A204.1 (cell line): ENCODE results near the gene ASAH2.
A peak's percentile ranks its signal among the peaks of the same experiment; 100 is the strongest.
"Not testable (repeated sequence)": the region's sequence is repeated elsewhere in the genome, so short reads cannot be mapped to it uniquely, and the experiment has no call there.

Experiments used
- FAIRE-seq: peaks from 2 replicates; lab custom pipeline; 2012; peaks lifted over from hg19 to GRCh38; lab: Jason Lieb, UNC

The ASAH2 gene

DNA sequence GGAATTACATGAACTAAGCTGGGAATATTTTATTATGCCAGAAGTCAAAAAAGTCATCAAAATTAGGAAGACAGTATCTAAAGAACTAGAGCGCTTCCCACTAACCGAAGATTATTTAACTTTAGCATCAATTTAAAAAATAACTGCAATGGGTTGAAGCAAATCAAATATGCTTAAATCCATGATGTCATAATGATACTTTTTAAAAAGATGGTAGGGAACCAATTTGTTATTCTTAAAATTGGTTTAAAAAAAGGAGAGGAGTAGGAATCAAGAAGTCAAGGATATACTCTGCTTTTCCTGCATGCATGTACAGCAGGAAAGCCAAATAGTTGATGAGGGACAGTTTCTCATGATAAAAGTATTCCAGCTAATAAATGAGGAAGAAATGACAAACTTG is 3.2 kb upstream of the ASAH2 start:
- no peak for FAIRE-seq

DNA sequence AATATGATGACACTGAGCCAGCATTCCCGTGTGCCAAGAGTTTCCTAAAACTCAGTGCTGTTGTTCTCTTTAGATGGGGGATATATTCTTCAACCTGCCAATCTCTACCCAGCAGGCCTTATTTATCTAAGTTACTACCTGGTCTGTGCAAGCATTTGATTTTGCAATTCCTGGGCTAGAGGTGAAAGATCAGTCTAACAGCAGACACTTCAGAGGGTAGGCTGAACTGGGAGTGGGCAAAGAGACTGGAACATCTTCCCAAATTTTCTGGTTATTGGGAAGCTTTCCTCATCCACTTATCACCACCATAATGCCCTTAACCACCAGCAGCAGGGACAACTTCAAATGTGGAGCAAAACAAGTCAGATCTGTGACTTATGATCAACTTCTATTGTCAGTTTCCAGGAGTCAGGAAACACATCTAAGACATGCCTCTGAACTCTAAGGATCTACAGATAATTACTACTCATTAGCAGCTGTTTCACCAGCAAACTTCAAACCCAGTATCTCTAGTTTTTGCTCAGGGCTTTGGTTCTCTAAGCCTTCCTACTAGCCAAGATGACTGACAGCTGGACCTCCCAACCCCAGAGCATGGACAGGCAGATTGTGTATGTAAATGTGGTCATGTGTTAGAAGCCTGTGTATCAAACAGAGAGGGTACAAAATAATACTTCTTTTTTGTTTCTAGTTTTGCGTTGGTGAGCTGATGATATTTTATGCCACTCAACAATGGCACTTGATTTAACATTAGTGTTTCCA is 1.0 kb downstream of the ASAH2 start:
- no peak for FAIRE-seq

DNA sequence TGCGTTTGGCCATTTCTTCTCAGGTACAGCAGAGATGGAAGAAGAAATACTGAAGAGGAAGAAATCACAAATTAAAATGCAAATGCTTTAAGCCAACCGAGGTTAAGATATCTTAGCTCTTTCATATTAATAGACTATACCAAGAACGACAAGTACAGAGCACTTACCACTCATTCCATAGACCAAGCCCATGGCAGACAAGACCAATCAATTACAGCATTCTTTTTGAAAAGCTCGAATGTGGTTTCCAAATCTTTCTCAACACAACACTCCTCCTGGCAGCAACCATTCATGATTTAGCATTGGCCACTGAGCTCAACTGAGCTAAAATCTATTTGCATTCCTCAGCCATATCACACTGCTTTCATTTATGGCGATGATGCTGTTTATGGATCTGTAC is 2.7 kb downstream of the ASAH2 start:
- no peak for FAIRE-seq

DNA sequence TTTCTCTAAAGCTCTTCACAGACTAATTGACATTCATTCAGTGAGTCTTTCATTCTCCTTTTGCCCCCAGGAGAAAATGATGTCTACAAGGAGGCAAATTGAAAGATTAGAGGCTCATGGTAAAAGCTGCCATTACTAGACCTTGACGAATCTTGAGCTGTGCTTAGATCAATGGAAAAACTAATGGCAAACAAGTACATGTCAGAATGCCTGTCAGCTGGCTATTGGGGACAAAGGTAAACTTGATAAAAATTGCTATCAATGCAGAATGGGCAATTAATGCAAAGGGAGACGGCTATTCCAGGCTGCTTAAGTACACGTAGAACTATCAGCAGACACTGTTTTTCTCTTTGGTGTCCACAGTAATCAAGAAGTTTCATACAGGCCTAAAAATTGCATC is 3.3 kb downstream of the ASAH2 start:
- FAIRE-seq: no peak

DNA sequence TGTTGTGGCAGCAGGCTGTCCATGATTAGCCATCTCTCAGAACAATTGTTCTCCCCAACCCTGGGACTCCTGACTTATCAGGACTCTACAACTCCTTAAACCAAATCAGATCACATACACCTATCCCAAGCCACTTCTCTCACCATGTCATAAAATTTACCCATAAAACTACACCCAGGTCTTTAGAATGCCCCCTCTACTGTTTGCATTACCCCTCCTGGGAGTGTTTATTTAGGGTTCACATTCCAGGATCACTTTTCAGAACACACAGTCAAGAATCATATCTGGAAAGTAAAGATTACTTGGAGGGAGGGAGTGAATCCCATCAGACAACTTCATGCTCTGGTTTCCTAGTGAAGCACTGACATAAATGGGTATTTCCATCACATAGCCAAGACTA is 7.1 kb downstream of the ASAH2 start:
- no peak for FAIRE-seq

DNA sequence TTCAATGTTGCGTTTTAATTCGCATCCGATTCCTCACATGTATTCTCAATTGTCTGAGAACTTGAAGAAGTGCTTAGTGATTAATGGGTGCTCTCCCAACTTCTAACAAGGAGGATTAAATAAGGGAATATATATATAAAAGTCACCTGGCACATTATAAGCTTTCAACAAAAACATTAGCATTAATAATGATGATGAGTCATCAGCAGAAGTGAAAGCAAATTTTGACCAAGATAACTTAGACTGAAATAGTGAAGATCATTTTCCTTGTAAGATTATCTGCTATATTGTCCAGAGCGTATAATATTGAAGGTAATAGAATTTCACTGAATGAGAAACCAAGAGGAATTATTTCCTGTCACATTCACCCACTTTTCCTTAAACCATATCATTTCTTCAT is 8.5 kb downstream of the ASAH2 start:
- FAIRE-seq: no peak

DNA sequence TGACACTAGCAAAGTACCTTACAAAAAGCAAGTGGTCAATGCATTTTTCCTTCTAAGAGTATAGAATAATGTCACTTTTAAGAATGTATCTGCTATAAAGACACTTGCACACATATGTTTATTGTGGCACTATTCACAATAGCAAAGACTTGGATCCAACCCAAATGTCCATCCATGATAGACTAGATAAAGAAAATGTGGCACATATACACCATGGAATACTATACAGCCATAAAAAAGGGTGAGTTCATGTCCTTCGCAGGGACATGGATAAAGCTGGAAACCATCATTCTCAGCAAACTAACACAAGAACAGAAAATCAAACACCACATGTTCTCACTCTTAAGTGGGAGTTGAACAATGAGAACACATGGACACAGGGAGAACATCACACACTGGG is 9.8 kb downstream of the ASAH2 start:
- FAIRE-seq: not testable (repeated sequence)

DNA sequence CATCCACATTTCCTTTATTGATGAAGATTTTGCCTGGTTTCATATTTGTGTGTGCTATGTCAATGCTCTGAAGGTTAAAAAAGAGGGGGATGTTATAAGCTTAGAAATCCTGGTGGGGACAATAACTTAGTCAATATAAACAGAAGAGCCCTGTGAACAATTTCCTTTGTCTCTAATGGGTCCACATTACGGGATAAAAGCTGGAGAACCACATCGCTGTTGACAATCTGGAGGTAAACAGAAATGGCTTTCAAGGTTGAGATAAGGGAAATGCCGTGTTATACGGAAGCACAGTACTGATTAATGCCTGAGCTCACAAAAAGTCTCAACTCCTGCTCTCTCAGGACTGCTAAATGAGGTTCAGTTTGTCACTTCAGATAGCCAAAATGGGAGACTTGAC is 16.8 kb downstream of the ASAH2 start:
- no peak for FAIRE-seq

DNA sequence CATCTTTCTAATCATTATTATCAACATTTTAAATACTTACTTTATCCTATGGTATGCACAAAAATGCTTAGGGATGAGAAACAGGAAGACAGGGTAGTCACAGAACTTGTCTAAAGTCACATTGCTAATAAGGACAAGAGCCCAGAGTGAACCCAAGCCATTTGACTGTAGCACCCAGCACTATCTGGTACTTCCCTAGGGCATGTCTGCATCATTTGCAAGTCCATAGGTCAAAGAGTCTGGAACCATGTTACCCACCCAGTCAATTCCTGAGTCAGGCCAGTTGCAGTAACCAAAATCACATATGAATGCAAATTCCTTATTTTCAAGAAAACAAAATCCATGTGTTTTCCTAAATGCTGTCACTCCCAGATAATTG is 19.1 kb downstream of the ASAH2 start:
- FAIRE-seq: no peak

DNA sequence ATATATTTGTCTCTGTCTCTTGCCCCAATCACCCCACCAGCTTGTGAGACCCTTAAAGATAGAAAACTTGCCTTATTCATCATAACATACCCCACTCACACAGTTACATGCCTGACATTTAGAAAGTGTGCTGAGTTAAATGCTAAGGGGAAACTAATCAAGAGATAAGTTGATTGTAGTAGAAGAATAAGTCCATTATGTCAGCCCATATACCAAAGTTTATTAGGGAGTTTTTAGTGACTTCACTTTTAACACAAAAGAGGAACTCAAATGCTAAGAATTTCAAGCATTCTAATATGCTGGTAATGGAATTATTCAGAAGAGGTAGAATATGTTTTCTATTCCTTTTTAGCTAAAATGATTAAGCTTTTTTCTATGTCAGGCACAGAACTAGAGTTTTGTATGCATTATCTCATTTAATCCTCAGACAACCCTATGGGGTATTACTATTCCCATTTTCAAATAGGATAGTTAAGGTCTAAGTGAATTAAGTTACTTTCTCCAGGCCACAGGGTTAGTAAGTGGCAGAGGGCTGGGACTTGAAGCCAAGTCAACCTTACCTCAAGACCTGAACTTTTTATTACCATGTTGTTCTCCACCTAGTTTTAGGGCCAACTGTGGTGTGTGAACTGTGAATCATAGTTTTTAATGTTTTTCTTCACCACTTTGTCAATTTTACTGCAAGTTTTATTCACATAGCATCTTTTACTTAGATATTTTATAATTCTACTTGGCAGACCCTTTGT is 19.6 kb downstream of the ASAH2 start:
- FAIRE-seq: no peak

DNA sequence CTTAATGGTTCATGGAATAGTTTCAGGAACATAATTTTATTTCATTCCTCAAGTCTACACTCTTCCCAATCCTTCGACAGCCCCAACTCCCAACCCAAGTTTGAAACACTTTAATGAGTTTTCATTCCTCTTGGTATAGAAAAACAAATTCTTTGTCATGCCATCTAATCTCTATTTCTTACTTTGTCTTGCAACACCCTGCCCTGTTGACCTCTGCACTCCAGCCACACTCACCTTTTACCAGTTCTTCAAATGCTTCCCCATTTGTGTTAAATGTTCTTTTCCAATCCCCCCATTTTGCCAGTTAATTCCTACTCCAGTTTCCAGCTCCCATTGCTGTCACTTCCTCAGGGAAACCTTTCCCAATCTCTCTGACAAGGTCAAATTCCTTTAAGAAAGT is 21.9 kb downstream of the ASAH2 start:
- FAIRE-seq: no peak

DNA sequence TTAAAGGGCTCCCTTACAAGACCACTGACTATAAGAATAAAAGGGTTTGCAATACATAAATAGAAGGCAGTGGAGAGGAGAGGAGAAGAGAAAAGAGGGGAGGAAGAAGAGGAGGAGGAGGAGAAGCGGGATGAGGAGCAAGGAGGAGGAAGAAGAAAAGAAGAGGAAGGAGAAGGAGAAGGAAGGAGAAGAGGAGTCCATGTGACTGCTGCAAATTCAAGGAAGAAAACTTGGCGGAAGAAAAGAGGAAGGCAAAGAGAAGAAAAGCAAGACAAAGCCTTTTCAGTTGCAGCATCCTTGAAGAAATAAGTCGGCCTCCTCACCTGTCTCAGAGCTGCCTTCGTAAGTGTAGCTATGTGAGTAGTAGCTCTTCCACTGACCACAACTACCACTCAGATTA is 22.6 kb downstream of the ASAH2 start:
- no peak for FAIRE-seq

DNA sequence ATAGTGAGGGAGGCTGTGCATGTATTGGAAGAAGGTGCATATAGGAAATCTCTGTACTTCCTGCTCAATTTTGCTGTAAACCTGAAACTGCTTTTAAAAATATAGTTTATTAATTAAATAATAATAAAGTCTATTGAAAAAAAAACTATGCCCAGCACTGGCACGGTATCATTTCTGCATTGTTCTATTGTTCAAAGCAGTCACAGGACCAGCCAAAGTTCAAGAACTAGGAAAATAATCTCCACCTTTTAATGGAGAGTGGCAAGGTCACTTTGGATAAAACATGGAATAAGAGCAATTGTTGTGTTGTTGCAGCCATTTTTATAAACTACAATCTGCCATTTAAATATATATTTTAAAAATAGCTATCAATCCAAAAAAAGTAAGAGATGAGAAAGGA is 24.7 kb downstream of the ASAH2 start:
- FAIRE-seq: no peak

DNA sequence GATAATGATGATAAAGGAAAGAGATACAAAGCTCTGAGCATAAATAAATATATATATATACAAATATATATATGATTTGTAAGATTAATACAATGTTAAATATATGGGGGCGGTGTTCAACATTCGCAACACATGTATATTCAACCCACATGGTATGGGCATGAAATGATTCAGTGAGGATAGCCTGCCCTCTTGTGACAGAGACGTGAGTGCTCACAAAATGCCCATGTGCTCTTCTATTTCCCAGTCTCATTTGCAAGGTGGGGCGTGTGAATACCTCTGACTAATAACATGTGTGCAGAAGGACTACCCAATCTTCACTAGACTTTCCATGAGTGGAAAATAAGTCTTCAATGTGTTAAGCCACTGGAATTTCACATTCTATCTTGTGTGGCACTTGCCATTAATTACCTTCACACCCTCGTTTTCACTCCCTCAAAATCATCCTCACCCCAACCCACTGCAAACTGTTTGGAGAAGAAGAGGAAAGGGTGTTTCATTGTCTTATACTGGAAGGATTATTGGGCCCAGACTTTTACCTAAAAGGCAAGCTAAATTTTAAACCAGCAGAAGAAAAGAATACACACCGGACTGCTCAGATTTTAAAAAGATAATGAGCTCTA is 26.9 kb downstream of the ASAH2 start:
- FAIRE-seq: peak; percentile 34

DNA sequence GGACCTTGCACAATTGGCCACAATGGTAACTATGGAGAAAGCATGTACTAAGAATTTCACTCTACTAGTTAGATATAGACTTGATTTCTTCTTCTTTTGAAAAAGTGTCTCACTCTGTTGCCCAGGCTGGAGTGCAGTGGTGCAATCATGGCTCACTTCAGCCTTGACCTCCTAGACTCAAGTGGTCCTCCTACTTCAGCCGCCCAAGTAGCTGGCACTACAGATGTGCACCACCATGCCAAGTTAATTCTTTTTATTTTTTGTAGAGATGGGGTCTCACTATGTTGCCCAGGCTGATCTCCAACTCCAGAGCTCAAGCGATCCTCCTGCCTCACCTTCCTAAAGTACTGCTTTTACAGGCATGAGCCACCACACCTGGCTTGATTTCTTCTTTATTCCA is 29.1 kb downstream of the ASAH2 start:
- no peak for FAIRE-seq

DNA sequence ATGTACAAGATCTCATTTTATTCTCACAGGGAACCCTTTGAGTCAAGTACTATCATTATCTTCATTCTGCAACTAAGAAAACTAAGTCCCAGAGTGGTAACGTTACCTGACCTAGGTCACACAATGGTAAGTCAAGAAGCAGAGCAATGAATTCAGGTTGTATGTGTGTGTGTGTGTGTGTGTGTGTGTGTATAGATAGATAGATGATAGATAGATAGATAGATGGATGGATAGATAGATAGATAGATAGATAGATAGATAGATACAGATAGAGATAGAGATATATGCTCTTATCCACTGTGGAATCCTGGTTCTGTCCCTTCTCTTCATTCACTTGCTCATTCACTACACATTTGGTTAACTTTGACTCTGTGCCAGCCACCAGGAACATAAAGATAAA is 29.8 kb downstream of the ASAH2 start:
- no peak for FAIRE-seq

DNA sequence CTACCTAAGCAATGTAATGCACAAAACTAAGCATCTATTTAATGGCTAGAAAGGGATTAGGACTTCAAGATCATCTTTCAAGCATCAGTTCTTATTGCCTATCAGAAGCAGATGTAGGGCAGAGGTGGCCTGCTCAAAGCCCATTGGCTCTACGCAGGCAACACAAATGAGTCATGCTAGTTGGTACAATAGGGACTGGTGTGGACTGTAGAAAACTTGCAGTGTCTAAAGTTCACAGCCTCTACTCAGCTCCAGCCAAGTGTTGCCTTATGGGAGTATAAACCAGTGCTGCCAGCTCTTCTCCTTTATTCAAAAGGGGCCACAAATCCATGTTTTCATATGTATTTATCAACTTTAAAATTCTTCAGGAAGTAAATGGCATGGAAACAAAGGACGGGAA is 31.7 kb downstream of the ASAH2 start:
- FAIRE-seq: no peak

DNA sequence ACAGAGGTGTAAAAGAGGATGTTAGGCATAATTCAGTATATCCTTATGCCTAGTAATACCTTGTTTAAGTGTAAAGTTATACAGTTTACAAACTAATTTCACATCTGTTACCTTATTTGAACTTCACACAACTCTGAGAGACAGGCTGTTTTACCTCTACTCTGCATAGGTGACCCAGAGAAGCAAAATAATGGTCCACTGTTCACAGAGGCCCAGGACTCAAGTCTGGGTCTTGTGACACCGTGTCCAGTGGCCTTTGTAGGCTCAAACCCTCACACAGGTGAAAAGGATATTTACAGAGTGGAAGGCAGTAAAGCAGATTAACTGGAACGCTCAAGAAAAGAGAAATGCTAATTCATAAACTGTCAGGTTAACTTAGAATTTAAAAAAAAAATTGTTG is 32.1 kb downstream of the ASAH2 start:
- no peak for FAIRE-seq

DNA sequence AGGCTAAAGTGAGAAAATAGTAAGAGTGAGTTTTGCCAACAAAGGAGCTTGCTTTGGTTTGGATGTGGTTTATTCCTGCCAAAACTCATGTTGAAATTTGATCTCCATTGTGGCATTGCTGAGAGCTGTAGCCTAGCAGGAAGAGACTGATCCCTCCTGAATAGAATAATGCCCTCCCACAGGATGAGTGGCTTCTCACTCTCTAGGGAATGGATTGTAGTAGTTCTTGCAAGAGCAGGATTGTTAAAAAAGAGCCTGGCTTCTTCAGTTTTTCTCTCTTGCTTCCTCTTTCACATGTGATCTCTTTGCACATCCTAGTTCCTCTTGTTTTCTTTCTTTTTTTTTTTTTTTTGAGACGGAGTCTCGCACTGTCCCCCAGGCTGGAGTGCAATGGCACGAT is 34.4 kb downstream of the ASAH2 start:
- FAIRE-seq: no peak

DNA sequence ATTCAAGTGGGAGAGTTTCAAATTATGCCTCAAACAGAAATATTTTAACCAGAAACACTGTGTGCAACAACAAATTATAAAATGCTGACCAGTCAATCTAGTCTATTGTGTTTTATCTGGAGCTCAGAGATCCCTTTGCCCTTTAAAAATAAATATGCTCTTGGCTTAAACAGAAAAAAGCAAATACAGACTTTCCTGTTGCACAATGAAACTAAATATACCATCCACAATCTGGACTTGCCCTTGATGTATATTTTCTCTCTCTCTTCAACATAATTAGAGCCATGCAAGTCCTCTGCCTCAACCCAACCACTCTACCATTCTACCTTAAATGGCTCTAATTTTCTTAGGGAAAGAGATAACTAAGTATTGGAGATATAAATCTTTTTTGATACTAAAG is 34.9 kb downstream of the ASAH2 start:
- no peak for FAIRE-seq

DNA sequence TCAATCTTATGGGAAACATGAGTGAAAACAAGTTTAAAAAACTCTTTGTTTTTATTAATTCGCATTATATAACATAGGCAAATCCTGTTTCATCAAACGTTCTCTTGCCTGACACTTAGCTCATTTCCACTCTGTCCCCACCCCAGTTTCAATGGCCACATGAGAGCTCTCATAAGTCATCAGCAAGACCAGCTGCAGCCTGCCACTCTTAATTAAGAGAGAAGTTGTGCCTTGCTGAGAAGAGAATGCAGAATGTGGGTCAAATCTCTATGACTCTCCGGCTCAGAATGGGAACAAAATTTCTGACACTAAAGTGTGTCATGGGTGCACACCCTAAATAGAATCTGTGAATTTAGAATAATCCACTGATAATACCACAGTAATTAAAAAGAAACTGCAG is 39.6 kb downstream of the ASAH2 start:
- no peak for FAIRE-seq

DNA sequence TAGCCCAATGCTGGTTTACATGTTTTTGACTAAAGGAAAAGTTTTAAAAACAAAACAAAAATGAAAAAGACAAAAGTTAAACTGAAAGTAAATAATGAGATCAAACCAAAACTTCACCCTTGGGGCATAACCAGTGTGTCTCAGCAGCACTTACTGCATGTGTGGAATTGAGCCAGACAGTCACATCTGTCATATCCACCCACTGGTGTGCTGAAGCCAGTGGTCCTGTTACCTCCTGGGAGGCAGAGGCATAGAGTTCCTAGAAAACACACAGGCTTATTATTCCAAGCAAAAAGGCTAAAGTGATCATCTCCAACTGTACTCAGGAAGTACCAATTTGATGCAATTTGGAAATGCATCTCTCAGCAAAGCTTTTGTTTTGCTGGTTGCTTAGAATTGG is 40.4 kb downstream of the ASAH2 start:
- no peak for FAIRE-seq
